ENCODE results near the gene INAFM1. TPM values are rescaled to one million over a fixed set of nuclear protein-coding genes. Genes with fewer than 3 reads are reported as not detected.

The INAFM1 gene
- total RNA-seq, 1 experiment from 2014 or later = 1.7 TPM

DNA sequence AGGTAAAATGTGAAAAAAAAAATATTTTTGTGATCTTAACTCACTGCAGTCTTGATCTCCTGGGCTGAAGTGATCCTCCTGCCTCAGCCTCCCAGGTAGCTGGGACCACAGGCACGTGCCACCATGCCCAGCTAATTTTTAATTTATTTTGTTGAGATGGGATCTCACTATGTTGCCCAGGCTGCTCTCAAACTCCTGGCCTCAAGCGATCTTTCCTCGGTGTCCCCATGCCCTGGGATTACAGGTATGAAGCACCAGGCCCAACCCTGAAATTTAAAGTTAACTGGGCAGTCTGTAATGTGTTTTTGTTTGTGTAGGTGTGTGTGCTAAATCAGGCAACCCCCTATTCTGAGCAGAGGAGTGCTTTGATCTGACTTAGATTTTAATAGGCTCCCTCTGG is 31.6 kb downstream of the INAFM1 start:
- no peak for DNase-seq (ENCODE audit: extremely low read depth, low read depth)

DNA sequence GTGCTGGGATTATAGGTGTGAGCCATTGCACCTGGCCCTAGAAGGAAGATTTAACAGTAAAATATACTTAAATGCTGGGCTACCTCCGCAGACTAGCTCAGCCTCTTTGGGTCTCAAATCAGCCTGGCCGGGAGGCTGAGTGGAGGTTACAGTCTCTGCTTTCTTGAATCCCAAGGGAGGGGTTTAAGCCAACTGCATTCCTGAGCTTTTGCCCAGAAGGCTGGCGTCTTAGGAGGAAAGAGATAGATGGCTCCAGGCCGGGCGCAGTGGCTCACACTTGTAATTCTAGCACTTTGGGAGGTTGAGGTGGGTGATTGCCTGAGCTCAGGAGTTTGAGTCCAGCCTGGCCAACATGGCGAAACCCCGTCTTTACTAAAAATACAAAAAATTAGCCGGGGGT is 34.4 kb downstream of the INAFM1 start:
- no peak for DNase-seq (ENCODE audit: extremely low read depth, low read depth)

DNA sequence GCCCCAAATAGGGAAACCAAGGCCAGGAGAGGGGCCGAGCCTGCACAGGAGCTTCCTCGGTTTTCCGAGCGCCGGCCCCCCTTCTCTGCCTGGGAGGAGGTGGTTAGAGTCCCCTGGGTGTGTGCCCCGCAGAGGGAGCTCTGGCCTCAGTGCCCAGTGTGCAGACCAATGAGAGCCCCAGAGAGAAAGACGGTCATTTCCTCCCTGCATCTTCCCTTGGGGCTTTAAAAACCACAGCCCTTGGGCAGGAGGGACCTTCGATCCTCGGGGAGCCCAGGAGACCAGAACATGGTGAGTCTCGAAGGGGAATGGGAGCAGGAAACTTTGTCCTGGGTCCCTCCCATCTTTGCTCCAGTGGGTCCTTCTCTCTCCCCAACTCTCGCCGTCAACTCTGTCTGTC is 34.9 kb downstream of the INAFM1 start, which contains the start of gene C5AR1:
C5AR1 (plus strand) TSS at position 254 of the 400 bp plus-strand sequence; CDS start at position 289, 35 bp downstream.
- DNase-seq (ENCODE audit: extremely low read depth, low read depth) = no peak

DNA sequence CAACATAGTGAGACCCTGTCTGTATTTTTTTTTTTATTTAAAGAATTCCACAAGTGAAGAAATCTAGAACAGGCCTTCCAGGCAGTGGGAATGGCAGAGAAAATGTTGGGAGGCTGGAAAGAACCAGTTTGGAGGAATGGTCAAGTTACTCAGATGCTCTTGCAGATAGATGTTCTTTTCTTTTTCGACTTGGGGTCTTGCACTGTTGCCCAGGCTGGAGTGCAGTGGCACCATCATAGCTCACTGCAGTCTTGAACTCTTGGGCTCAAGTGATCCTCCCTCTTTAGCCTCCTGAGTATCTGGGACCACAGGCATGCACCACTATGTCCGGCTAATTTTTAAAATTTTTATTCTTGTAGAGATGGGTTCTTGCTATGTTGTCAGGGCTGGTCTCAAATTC is 35.6 kb downstream of the INAFM1 start:
- DNase-seq (ENCODE audit: extremely low read depth, low read depth) = no peak

DNA sequence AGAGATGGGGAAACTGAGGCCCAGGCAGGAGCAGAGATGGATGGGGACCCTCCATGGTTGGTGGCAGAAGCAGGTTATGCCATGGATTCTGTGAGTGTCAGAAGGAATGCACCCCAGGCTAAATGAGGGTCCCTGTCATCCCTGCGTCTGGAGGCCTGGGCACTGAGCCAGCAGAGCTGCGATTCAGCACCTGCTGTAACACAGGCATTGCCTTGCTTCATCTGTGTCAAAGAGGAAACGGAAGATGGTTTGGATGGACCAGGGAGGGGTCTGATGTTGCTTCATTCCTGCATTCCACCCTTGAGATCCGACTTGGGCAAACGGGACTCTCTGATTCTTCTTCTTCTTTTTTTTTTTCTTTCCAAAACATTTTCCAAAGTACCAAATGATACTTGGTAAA is 36.1 kb downstream of the INAFM1 start:
- DNase-seq (ENCODE audit: extremely low read depth, low read depth) = peak; percentile 51

DNA sequence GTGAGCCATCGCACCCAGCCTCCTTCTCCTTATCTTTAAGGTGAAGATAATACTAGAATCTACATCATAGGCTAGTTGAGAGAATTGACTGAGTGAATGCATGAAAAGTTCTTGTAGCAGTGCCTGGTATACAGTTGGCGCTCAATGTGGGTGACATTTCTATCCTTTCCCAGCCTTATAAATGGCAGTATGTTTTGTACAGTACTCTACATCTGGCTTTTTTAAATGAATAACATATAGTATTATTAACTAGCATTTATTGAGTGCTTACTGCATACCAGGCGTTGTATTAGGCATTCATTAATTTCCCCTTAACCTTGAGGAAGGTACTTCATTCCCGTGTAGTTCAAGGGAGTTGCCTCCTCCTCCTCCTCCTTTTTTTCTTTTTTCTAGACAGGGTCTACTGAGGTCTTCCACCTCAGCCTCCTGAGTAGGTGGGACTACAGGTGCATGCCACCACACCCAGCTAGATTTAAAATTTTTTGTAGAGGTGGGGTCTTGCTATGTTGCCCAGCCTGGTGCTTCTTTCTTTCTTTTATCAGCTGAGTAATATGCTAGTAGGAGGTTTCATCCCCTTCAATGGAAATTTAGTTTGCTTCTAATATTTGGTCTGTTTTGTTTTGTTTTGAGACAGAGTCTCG is 37.8 kb downstream of the INAFM1 start:
- no peak for DNase-seq (ENCODE audit: extremely low read depth, low read depth)

DNA sequence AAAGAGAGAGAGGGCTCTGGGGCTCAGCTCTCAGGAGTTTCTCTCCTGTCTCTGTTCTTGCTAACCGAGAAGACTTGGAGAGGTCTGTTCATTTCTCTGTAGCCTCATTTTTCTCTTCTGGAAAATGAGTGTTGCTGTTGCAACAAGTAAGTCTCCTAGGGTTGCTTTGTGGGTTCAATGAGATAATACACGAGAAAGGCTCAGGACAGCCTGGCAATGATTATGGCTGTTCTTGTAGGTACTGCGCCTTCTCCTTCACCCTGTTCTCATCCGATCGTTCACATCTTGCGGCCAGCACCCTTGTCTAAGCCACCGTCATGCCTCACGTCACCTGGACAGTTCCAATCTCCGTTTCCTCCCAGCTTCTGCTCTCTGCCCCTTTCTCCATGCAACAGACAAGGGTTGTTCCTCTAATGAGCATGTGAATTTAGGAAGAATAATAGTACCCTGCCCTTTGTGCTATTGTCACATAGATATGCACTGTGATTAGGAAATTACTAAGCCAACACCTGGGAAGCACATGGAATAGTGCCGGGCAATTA is 39.1 kb downstream of the INAFM1 start:
- DNase-seq (ENCODE audit: extremely low read depth, low read depth) = no peak

DNA sequence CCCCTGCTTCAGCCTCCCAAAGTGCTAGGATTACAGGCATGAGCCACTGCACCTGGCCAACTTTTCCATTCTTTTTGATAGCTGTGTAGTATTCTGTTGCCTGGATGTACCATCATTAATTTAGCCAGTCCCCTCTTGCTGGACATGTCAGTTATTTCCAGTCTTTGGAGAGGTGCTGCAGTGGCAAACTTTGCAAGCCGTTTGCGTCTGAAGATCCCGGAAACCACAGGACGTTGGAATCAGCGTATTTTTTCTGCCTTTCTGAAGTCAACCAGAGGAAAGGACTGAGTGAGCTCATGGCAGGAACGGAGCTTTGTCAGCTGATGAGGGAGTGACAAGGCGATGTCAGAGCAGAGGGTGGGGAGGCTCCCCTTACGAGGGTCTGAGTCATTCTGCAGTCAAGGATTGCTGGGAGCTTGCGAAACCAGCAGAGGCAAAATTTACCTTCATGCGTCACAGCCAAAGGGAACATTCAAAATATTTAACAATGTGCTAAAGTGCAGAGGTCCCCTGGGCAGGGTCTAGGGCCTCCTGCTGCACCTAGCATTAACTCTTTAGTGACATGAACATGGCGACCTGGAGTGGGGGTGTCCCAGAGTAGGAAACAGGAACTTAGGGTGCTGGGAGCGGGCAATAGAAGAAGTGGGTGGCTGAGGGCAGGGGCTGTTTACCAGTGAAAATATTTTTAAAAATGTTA is 40.6 kb downstream of the INAFM1 start:
- peak; percentile 87 for DNase-seq (ENCODE audit: extremely low read depth, low read depth)

DNA sequence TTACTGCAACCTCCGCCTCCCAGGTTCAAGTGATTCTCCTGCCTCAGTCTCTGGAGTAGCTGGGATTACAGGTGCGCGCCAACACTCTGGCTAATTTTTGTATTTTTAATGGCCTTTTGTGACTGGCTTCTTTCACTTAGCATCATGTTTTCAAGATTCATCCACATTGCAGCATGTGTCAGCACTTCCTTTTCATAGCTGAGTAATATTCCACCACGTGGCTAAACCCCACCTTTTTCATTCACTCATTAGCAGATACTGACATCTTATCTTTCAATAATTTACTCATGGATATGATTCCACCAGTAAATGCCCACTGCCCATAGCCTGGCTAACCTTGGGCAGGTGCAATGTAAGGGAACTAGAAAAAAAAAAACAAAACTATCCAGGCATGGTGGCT is 41.8 kb downstream of the INAFM1 start:
- no peak for DNase-seq (ENCODE audit: extremely low read depth, low read depth)

DNA sequence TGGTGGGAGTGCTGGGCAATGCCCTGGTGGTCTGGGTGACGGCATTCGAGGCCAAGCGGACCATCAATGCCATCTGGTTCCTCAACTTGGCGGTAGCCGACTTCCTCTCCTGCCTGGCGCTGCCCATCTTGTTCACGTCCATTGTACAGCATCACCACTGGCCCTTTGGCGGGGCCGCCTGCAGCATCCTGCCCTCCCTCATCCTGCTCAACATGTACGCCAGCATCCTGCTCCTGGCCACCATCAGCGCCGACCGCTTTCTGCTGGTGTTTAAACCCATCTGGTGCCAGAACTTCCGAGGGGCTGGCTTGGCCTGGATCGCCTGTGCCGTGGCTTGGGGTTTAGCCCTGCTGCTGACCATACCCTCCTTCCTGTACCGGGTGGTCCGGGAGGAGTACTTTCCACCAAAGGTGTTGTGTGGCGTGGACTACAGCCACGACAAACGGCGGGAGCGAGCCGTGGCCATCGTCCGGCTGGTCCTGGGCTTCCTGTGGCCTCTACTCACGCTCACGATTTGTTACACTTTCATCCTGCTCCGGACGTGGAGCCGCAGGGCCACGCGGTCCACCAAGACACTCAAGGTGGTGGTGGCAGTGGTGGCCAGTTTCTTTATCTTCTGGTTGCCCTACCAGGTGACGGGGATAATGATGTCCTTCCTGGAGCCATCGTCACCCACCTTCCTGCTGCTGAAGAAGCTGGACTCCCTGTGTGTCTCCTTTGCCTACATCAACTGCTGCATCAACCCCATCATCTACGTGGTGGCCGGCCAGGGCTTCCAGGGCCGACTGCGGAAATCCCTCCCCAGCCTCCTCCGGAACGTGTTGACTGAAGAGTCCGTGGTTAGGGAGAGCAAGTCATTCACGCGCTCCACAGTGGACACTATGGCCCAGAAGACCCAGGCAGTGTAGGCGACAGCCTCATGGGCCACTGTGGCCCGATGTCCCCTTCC is 45.5 kb downstream of the INAFM1 start:
- no peak for DNase-seq (ENCODE audit: extremely low read depth, low read depth)

DNA sequence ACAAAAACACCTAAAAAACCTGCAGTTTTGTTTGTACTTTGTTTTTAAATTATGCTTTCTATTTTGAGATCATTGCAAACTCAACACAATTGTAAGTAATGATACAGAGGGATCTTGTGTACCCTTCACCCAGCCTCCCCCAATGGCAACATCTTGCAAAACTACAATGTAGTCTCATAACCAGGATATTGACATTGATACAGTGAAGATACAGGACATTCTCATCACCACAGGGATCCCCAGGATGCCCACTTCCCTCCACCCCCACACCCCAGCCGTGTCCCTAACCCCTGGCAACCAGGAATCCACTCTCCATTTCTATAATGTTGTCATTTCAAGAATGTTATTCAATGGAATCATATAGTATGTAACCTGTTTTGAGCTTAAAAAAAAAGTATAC is 46.9 kb downstream of the INAFM1 start:
- no peak for DNase-seq (ENCODE audit: extremely low read depth, low read depth)

DNA sequence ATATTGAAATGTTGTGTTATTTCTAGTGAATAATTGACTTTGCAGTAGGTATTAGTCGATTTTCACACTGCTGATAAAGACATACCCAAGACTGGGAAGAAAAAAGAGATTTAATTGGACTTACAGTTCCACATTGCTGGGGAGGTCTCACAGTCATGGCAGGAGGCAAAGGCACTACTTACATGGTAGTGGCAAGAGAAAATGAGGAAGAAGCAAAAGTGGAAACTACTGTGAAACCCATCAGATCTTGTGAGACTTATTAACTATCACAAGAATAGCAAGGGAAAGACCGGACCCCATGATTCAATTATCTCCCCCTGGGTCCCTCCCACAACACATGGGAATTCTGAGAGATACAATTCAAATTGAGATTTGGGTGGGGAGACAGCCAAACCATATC is 47.4 kb downstream of the INAFM1 start:
- DNase-seq (ENCODE audit: extremely low read depth, low read depth) = no peak

DNA sequence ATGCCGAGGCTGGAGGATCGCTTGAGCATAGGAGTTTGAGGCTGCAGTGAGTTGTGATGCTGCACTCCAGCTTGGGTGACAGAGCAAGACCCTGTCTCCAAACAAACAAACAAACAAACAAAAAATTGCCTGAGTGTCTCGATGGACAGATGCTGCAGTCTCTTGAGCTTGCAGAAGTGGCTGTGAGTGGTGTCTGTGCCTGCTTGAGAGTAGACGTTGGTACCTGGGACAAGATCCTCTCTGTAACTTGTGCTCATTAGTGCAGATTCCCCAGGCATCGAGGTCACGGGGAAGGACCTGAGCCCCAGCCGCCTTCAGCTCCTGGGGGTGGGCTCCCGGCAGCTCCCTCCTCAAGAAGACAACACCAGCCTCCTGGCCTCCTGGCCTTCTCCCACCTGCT is 48.7 kb downstream of the INAFM1 start:
- DNase-seq (ENCODE audit: extremely low read depth, low read depth) = no peak

DNA sequence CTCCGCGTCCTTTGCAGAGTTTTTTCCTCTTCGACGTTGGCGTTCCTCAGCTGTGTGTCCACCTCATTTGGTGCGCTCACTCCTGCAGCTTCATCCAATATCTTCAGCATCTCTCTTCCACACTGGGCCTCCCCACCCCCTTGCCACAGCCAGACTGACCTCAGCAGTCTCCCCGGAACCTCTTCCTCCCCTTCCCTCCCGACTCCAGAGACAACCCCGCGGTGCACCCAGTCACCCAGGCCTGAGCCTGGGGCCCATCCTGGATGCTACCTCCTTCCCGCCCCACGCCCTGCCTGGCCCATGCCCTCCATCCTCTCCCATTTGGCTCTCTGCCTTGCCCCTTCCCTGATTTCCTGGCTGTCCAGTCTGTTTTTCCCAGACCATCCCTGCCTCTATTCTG is 49.2 kb downstream of the INAFM1 start:
- DNase-seq (ENCODE audit: extremely low read depth, low read depth) = no peak

DNA sequence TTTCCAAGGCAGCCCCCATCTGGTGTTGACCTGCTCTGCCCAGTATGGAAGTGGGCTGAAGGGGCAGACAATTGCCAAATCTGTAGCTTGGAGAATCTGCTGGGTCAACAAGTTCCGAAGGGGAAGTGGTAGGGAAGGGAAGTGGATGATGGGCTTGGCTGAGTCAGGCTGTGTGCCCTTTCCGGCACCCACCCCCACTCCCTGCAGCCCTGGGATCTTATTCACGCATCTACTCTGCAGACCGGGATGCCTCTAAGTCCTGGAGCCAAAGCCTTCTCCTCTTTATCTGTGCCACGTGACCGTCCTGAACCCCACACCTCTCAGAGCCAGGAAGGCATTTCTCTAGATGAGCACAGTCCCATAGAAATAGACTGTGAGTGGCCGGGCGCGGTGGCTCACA is 49.8 kb downstream of the INAFM1 start:
- DNase-seq (ENCODE audit: extremely low read depth, low read depth) = no peak

Small RNA genes lying within 50 kb of the gene (small RNA-seq; reads per million reads assigned to genes)
- gene MIR3190 = 0 reads per million in 2 experiments

Other genes starting within 250 kb of the INAFM1 start
- 17.5 and 21.5 TPM in 2 replicates for gene TMEM160, start 226.3 kb upstream of the INAFM1 start, total RNA-seq (2014; rRNA removed; shearing (Covaris generic))
- 9.4 and 9.6 TPM in 2 replicates for gene ZC3H4, start 161.1 kb upstream of the INAFM1 start, total RNA-seq (2014; rRNA removed; shearing (Covaris generic))
- 66.4 and 71.3 TPM in 2 replicates for gene SAE1, start 144.1 kb upstream of the INAFM1 start, total RNA-seq (2014; rRNA removed; shearing (Covaris generic))
- gene BBC3, start 43.7 kb upstream of the INAFM1 start, total RNA-seq (2014; rRNA removed; shearing (Covaris generic)) = 6.9 and 9.5 TPM in 2 replicates
- gene CCDC9, start 18.4 kb upstream of the INAFM1 start, total RNA-seq (2014; rRNA removed; shearing (Covaris generic)) = 6.0 and 6.1 TPM in 2 replicates
- gene C5AR1, start 35.0 kb downstream of the INAFM1 start, total RNA-seq (2014; rRNA removed; shearing (Covaris generic)) = 7.1 and 8.0 TPM in 2 replicates
- gene C5AR2, start 57.3 kb downstream of the INAFM1 start, total RNA-seq (2014; rRNA removed; shearing (Covaris generic)) = 0.03 TPM in 1 of 2 replicates, not detected in the other
- 17.6 and 18.0 TPM in 2 replicates for gene DHX34, start 74.4 kb downstream of the INAFM1 start, total RNA-seq (2014; rRNA removed; shearing (Covaris generic))
- 5.3 and 7.0 TPM in 2 replicates for gene MEIS3, start 144.6 kb downstream of the INAFM1 start, total RNA-seq (2014; rRNA removed; shearing (Covaris generic))
- not detected in 2 replicates for gene SLC8A2, start 197.0 kb downstream of the INAFM1 start, total RNA-seq (2014; rRNA removed; shearing (Covaris generic))
- gene KPTN, start 209.3 kb downstream of the INAFM1 start, total RNA-seq (2014; rRNA removed; shearing (Covaris generic)) = 4.0 and 4.1 TPM in 2 replicates
- gene NAPA, start 240.2 kb downstream of the INAFM1 start, total RNA-seq (2014; rRNA removed; shearing (Covaris generic)) = 25.4 and 28.0 TPM in 2 replicates